Measurements from ENCODE around the gene FOLH1.
"Not testable (repeated sequence)": the region's sequence is repeated elsewhere in the genome, so short reads cannot be mapped to it uniquely, and the experiment has no call there.

The FOLH1 gene

GRCh38 chr11:49208006-49208721, at the start of gene FOLH1:
FOLH1 (minus strand) TSS chr11:49208602; CDS start chr11:49208409, 193 bp downstream.
- no peak for DNase-seq (ENCODE audit: low read depth)

GRCh38 chr11:49255148-49255547, 46.7 kb upstream of the FOLH1 start:
- not testable (repeated sequence) for DNase-seq (ENCODE audit: low read depth)

GRCh38 chr11:49251212-49251611, 42.8 kb upstream of the FOLH1 start:
- DNase-seq (ENCODE audit: low read depth) = not testable (repeated sequence)

- not testable (repeated sequence) for DNase-seq (ENCODE audit: low read depth)
Observed at GRCh38 chr11:49250398-49251115, 42.2 kb upstream of the FOLH1 start.

- DNase-seq (ENCODE audit: low read depth) = not testable (repeated sequence)
Observed at GRCh38 chr11:49249363-49249762, 41.0 kb upstream of the FOLH1 start.

- not testable (repeated sequence) for DNase-seq (ENCODE audit: low read depth)
Observed at GRCh38 chr11:49233685-49234084, 25.3 kb upstream of the FOLH1 start.

GRCh38 chr11:49233019-49233418, 24.6 kb upstream of the FOLH1 start:
- DNase-seq (ENCODE audit: low read depth) = not testable (repeated sequence)

- not testable (repeated sequence) for DNase-seq (ENCODE audit: low read depth)
Observed at GRCh38 chr11:49231725-49232124, 23.3 kb upstream of the FOLH1 start.

- not testable (repeated sequence) for DNase-seq (ENCODE audit: low read depth)
Observed at GRCh38 chr11:49230534-49230933, 22.1 kb upstream of the FOLH1 start.

GRCh38 chr11:49230001-49230400, 21.6 kb upstream of the FOLH1 start:
- not testable (repeated sequence) for DNase-seq (ENCODE audit: low read depth)

GRCh38 chr11:49229136-49229535, 20.7 kb upstream of the FOLH1 start:
- DNase-seq (ENCODE audit: low read depth) = not testable (repeated sequence)

GRCh38 chr11:49225255-49225785, 16.9 kb upstream of the FOLH1 start:
- not testable (repeated sequence) for DNase-seq (ENCODE audit: low read depth)

GRCh38 chr11:49221112-49221511, 12.7 kb upstream of the FOLH1 start:
- DNase-seq (ENCODE audit: low read depth) = no peak

- DNase-seq (ENCODE audit: low read depth) = no peak
Observed at GRCh38 chr11:49213026-49213560, 4.7 kb upstream of the FOLH1 start.

- DNase-seq (ENCODE audit: low read depth) = not testable (repeated sequence)
Observed at GRCh38 chr11:49206999-49207398, 1.4 kb downstream of the FOLH1 start.

GRCh38 chr11:49202287-49202976, 6.0 kb downstream of the FOLH1 start:
- no peak for DNase-seq (ENCODE audit: low read depth)

GRCh38 chr11:49196775-49197174, 11.6 kb downstream of the FOLH1 start:
- DNase-seq (ENCODE audit: low read depth) = not testable (repeated sequence)

GRCh38 chr11:49196002-49196401, 12.4 kb downstream of the FOLH1 start:
- DNase-seq (ENCODE audit: low read depth) = not testable (repeated sequence)

- DNase-seq (ENCODE audit: low read depth) = not testable (repeated sequence)
Observed at GRCh38 chr11:49190287-49190686, 18.1 kb downstream of the FOLH1 start.

GRCh38 chr11:49186225-49186624, 22.2 kb downstream of the FOLH1 start:
- not testable (repeated sequence) for DNase-seq (ENCODE audit: low read depth)

GRCh38 chr11:49185597-49185996, 22.8 kb downstream of the FOLH1 start:
- not testable (repeated sequence) for DNase-seq (ENCODE audit: low read depth)

GRCh38 chr11:49184756-49185155, 23.6 kb downstream of the FOLH1 start:
- DNase-seq (ENCODE audit: low read depth) = not testable (repeated sequence)
